Measurements from ENCODE around the gene PCGF5. TPM values are rescaled to one million over a fixed set of nuclear protein-coding genes. Genes with fewer than 3 reads are reported as not detected.

The PCGF5 gene
- total RNA-seq: 10 to 100 TPM; 54.2 to 90.7 (median 85.6) TPM
- polyA plus RNA-seq: 10 to 100 TPM; 58.2 to 86.3 TPM
- long read RNA-seq, donor 1, full-length matches to known transcripts: 47 of 71 reads
- long read RNA-seq, donor 1, partial matches to known transcripts: 6 of 71 reads
- long read RNA-seq, donor 1, other reads (novel, unspliced or antisense): 18 of 71 reads
- long read RNA-seq, donor 2, full-length matches to known transcripts: 50 of 86 reads
- long read RNA-seq, donor 2, partial matches to known transcripts: 6 of 86 reads
- long read RNA-seq, donor 2, other reads (novel, unspliced or antisense): 30 of 86 reads
- long read RNA-seq, donor 3, full-length matches to known transcripts: 58 of 85 reads
- long read RNA-seq, donor 3, partial matches to known transcripts: 2 of 85 reads
- long read RNA-seq, donor 3, other reads (novel, unspliced or antisense): 25 of 85 reads

DNA sequence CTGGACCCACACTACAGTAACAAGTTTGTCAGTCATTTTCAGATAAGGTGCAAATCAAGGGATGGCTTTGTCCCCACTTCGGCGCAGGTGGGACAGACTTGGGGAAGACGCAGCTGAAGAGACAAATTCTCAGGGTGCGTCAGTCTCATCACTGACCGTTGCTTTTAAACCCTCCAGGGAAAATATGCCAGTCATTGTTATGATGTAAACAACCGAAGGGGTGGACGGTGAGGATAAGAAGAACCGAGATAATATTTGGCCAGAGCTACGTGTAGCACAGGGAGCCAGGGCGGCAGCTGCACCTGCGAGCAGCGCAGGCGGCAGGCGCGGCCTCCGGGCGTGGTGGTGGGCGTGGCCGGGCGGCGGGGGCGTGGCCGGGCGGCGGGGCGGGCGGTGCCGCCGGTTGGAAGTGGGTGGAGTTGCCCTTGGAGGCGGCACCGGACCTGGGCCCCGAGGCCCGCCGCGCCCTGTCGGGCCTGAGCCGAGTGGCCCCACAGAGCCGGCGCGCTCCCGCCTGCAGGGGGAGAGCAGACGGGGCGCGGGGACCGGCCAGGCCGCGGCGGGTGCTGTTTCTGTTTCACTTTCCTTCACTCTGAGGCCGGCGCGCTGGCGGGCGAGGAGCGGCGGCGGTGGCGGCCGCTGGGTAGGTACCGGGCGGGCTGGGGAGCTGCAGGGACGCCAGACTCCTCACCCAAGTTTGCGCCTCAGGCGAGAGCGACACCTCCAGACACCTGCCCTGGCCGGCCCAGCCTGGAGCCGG is at the start of gene PCGF5:
Gene PCGF5, plus strand, starts transcription at position 470 of the 760 bp plus-strand sequence. CDS start 2,209 bp downstream, outside the sequence.
- Histone ChIP-seq H3K27me3 (no peaks in the 10 kb centered on the region), H3K4me1 (peaks cover 0 to 57% (median 41%) of the 10 kb centered on the region in 12 donors), H3K9me3 (no peaks in the 10 kb centered on the region), H3K4me3 (peak within 1 kb of the TSS; percentile 72 to 99 (median 92)), H3K36me3 (peaks cover 0 to 15% (median 2%) of the 10 kb centered on the region in 9 donors), H3K27ac (peak within 1 kb of the TSS; percentile 75 to 98 (median 92))
- DNase-seq: peak; percentile 91 to 97 (median 94)
- peak; percentile 95 to 100 (median 99) for ATAC-seq
- TF ChIP-seq, protein P1, sequence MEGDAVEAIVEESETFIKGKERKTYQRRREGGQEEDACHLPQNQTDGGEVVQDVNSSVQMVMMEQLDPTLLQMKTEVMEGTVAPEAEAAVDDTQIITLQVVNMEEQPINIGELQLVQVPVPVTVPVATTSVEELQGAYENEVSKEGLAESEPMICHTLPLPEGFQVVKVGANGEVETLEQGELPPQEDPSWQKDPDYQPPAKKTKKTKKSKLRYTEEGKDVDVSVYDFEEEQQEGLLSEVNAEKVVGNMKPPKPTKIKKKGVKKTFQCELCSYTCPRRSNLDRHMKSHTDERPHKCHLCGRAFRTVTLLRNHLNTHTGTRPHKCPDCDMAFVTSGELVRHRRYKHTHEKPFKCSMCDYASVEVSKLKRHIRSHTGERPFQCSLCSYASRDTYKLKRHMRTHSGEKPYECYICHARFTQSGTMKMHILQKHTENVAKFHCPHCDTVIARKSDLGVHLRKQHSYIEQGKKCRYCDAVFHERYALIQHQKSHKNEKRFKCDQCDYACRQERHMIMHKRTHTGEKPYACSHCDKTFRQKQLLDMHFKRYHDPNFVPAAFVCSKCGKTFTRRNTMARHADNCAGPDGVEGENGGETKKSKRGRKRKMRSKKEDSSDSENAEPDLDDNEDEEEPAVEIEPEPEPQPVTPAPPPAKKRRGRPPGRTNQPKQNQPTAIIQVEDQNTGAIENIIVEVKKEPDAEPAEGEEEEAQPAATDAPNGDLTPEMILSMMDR (IDR thresholded peaks at IDR 0.05): peak; percentile 18 to 54 (median 36)
- TF ChIP-seq POLR2A (IDR thresholded peaks at IDR 0.05): peak in 1 of 2 donors; percentile 79
- 1 to 2% (median 1%) methylated on average over 34 to 66 of the region's 66 CpGs for WGBS, 4 donors
- intact Hi-C loops (cut with DNase I): loop anchor here in 9 of 10 donors (1.0 to 10.0 kb wide), 5 partner anchors 56 to 63 kb away; no protein-coding TSS in a partner anchor

GRCh38 chr10:91171485-91171884 is 49.0 kb upstream of the PCGF5 start:
- H3K27me3 ChIP-seq: no peaks in the 10 kb centered on the region
- H3K36me3 ChIP-seq: no peaks in the 10 kb centered on the region
- TF ChIP-seq, protein P1 (IDR thresholded peaks at IDR 0.05): no peak
- no peak for TF ChIP-seq POLR2A (IDR thresholded peaks at IDR 0.05)
- H3K4me3 ChIP-seq: no peak overlapping the region
- intact Hi-C loops (cut with DNase I): no loop called here
- peaks cover 0 to 20% (median 3%) of the 10 kb centered on the region in 12 donors for H3K9me3 ChIP-seq
- H3K4me1 ChIP-seq: peaks cover 0 to 9% (median under 1%) of the 10 kb centered on the region in 12 donors
- 76 to 79% (median 77%) methylated on average over 3 of the region's 3 CpGs for WGBS, 4 donors
- no peak overlapping the region for H3K27ac ChIP-seq
- ATAC-seq: no peak
- no peak for DNase-seq

DNA sequence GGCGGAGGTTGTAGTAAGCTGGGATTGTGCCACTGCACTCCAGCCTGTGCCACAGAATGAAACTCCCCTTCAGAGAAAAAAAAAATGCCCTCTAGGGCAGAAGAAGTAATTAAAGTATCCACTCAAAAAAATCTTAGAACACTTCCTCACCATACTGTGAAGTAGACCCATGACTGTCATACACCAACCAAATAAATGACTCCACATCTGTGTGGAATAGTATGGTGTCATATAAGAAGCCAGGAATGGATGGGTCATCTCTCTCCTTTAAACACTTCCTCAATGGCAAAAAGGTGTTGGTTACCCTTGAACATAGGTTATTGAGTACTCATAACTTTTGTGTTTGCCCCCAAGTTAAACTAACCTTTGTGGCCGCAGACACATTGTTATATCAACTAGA is 48.1 kb upstream of the PCGF5 start:
- Histone ChIP-seq H3K4me3 (no peak overlapping the region), H3K27me3 (no peaks in the 10 kb centered on the region), H3K9me3 (peaks cover 0 to 24% (median 3%) of the 10 kb centered on the region in 12 donors), H3K36me3 (no peaks in the 10 kb centered on the region), H3K27ac (no peak overlapping the region), H3K4me1 (peaks cover 0 to 9% (median 0%) of the 10 kb centered on the region in 12 donors)
- 93 to 98% (median 97%) methylated on average over 2 of the region's 2 CpGs for WGBS, 4 donors
- no peak for DNase-seq
- TF ChIP-seq, protein P1 (IDR thresholded peaks at IDR 0.05): no peak
- TF ChIP-seq POLR2A (IDR thresholded peaks at IDR 0.05): no peak
- intact Hi-C loops (cut with DNase I): no loop called here
- ATAC-seq: no peak

Data from heart left ventricle (tissue), 16 donors.